Stimulated activated CD4-positive, alpha-beta T cell treated with anti-CD3 and anti-CD28 coated beads, Interleukin-2, amount 100 ng/mL, for 4 hours (primary cell): ENCODE measurements around the gene PPP6R3.
"Not testable (repeated sequence)": the region's sequence is repeated elsewhere in the genome, so short reads cannot be mapped to it uniquely, and the experiment has no call there.

Source experiments
- DNase-seq: peaks from one replicate; pipeline ENCODE4 v3.0.0-alpha.2; 2020; ENCODE audit warnings: low read depth

PPP6R3 gene

GRCh38 chr11:68460741-68461574, at the start of gene PPP6R3:
PPP6R3 (plus strand) TSS chr11:68460752; CDS start chr11:68537665, 76,913 bp downstream.
- no peak for DNase-seq

DNA sequence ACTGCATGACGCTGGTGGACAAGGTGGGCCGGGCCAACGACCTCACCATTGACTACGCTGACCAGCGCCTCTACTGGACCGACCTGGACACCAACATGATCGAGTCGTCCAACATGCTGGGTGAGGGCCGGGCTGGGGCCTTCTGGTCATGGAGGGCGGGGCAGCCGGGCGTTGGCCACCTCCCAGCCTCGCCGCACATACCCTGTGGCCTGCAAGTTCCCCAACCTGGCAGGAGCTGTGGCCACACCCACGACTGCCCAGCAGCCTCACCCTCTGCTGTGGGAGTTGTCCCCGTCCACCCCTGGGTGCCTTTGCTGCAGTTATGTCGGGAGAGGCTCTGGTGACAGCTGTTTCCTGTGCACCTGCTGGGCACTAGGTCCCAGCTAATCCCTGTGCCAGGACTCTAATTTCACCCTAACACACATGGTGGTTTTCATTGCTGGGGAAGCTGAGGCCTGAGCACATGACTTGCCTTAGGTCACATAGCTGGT, 49.0 kb upstream of the PPP6R3 start:
- no peak for DNase-seq

- no peak for DNase-seq
These were observed 47.7 kb upstream of the PPP6R3 start for GRCh38 chr11:68412593-68413475.

DNA sequence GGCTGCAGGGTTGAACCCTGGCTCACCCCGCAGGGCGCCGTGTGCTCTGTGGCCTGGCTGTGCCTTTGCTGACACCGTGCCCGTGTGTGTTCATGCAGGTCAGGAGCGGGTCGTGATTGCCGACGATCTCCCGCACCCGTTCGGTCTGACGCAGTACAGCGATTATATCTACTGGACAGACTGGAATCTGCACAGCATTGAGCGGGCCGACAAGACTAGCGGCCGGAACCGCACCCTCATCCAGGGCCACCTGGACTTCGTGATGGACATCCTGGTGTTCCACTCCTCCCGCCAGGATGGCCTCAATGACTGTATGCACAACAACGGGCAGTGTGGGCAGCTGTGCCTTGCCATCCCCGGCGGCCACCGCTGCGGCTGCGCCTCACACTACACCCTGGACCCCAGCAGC, 47.0 kb upstream of the PPP6R3 start:
- no peak for DNase-seq

DNA sequence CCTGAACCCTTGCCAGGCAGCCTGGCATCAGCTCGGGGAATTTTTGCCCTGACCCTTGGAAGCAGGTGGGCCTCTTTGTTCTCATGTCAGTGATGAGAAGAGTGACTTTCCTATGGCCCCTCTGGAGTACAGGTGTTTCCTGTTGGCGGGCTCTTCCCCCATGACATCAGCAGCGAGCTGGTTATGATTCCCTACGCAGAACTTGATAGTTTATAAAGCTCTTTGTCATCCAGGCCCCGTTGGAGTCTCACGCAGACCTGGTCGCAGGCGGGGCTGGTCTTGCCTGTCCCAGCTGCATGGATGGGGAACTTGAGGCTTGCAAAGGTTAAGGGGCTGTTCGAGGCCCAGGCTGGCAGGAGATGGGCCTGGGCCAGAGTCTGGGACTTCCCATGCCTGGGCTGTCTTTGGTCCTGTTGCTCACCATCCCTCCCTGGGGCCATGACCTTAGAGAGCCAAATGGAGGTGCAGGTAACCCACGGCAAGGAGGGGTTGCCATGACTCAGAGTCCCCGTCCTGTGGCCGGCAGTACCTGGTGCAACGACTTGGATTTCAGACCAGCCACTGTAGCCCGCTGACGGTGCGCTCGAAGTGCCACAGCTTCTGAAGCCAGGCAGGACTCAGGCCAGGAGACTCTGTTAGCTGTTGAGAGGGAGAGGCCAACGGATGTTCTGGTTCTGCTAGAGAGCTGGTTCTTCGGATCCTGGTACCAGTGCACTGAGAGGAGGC, 45.9 kb upstream of the PPP6R3 start:
- no peak for DNase-seq

DNA sequence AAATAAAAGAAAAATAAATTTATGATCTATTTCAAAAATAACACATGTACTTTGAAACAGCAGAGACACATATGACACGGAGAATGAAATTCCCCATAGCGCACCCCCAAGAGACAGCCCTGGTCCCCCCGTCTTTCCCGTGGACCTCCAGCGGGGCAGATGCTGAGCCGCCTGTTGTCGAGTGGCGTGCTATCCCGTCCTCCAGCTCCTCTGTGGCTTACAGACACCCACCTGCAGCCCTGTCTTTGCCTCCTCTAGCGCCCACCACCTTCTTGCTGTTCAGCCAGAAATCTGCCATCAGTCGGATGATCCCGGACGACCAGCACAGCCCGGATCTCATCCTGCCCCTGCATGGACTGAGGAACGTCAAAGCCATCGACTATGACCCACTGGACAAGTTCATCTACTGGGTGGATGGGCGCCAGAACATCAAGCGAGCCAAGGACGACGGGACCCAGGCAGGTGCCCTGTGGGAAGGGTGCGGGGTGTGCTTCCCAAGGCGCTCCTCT, 44.4 kb upstream of the PPP6R3 start:
- no peak for DNase-seq

DNA sequence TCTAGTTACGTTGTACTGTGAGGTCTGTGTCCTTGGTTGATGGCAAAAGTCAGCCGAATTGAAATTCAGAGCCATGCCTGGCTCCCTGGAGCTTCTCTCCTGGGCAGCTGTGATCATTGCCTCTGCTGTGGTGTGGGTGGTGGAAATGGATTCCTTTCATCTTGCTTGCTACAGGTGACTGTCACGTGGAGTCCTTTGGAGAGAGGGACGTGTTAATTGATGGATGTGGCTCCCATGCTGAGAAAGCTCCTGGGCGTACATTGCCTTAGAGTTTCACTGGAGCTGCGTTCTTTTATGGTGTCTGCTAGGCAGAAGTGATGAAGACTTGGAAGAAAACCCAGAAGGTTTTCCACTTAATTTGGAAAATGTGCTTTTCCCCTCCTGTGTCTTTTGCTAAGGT, 41.9 kb upstream of the PPP6R3 start:
- no peak for DNase-seq

DNA sequence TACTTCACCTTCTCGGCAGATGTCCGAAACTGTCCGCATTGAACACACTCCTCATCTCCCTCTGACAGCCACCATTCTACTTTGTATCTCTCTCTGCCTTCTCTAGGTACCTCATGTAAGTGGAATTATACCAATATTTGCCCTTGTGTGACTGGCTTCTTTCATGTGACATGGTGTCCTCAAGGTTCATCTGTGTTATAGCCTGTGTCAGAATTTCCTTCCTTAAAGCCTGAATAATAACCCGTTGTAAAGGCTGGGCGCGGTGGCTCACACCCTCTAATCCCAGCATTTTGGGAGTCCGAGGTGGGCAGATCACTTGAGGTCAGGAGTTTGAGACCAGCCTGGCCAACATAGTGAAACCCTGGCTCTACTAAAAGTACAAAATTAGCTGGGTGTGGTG, 40.4 kb upstream of the PPP6R3 start:
- DNase-seq: no peak

- no peak for DNase-seq
These were observed 37.1 kb upstream of the PPP6R3 start for GRCh38 chr11:68423481-68423880.

GRCh38 chr11:68424101-68424632, 36.4 kb upstream of the PPP6R3 start:
- no peak for DNase-seq

DNA sequence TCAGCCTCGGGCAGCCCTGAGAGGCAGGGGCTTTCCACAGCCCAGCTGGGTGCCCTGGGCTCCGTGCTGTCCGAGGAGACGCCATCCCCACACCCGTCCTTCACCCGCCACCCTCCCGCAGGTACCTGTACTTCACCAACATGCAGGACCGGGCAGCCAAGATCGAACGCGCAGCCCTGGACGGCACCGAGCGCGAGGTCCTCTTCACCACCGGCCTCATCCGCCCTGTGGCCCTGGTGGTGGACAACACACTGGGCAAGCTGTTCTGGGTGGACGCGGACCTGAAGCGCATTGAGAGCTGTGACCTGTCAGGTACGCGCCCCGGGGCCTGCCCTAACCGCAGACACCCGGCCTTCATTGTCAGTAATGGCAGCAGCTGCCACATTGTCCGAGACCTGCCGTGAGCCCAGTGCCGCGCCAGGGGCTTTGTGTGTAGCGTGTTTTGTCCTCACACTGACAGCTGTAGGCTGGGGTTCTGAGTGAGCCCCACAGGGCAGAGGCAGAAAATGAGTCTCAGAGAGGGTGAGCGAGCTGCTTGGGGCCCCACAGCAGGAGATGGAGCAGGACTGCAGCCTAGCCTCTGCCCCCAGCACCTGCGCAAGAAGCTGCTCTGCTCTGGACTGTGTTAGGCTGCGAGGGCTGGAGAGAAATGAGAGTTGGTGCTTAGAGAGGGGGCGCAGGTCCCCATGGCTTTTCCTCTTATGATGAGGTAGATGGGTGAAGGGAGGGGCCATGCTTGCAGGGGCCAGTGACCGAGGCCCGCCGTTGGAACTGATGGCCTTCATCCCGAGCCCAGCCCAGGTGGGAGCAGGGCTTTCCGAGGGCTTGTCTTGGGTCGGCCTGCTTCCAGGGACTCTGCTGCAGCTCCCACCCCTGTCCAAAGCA, 35.3 kb upstream of the PPP6R3 start:
- no peak for DNase-seq

- no peak for DNase-seq
These were observed 34.6 kb upstream of the PPP6R3 start for GRCh38 chr11:68425866-68426380.

DNA sequence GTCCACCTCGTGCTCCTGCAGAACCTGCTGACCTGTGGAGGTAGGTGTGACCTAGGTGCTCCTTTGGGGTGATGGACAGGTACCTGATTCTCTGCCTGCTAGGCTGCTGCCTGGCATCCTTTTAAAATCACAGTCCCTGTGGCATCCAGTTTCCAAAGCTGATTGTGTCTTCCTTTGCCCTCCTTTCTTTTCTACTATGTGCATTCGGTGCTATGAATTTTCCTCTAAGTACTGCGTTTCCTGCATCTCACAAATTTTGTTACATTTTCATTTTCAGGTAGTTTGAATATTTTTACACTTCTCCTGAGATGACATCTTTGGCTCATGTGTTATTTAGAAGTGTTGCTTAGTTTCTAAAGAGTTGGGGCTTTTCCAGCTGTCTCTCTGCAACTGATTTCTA, 30.9 kb upstream of the PPP6R3 start:
- no peak for DNase-seq

- no peak for DNase-seq
These were observed 30.2 kb upstream of the PPP6R3 start for GRCh38 chr11:68430384-68430783.

- no peak for DNase-seq
These were observed 29.8 kb upstream of the PPP6R3 start for GRCh38 chr11:68430801-68431200.

- no peak for DNase-seq
These were observed 28.4 kb upstream of the PPP6R3 start for GRCh38 chr11:68431984-68432645.

DNA sequence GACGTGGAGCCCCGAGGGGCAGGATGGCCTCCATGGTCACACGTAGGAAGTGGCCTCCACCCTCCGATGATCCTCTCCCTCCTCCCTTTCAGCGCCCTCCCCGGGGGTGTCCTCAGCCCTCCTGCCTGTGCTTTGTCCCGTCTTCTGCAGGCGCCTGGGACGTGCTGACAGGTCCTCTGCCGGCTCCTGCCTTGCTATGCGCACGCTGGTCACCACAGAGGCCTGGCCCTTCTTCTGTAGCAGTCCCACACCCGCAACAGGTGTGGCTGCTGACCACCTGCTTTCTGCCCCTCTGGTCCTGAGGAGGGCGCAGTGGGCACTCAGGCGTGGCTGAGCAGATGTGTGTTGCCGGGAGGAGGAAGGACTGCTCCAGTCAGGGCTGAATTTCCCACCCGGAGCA, 27.7 kb upstream of the PPP6R3 start:
- no peak for DNase-seq

DNA sequence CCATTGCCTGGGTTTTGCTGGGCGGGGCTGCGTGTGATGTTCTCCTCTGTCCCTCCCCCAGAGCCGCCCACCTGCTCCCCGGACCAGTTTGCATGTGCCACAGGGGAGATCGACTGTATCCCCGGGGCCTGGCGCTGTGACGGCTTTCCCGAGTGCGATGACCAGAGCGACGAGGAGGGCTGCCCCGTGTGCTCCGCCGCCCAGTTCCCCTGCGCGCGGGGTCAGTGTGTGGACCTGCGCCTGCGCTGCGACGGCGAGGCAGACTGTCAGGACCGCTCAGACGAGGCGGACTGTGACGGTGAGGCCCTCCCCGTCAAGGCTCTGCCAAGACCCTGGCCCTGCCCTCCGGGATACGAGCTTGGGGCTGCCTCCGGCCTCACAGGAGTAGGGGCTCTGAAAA, 27.0 kb upstream of the PPP6R3 start:
- DNase-seq: no peak

DNA sequence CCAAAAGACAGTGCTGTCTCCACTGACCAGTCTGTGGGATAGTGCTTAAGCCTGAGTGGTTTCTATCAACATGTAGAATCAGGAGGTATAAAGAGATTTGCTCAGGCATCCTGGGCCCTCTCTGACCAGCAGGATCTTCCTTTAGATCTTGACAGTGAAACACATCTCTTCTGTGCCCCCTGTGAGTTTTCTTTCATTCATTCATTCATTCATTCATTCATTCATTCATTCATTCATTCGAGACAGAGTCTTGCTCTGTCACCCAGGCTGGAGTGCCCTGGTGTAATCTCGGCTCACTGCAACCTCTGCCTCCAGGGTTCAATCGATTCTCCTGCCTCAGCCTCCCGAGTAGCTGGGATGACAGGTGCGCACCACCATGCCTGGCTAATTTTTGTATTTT, 26.4 kb upstream of the PPP6R3 start:
- not testable (repeated sequence) for DNase-seq
